ENCODE measurements around the gene SLC25A29.

Gene SLC25A29

GRCh38 chr14:100336618-100337530, 30.6 kb upstream of the SLC25A29 start:
- no peak overlapping the region for H3K9ac ChIP-seq (ENCODE audit: insufficient read length, low read depth)
- TF ChIP-seq YY1 (IDR thresholded peaks at IDR 0.05; ENCODE audit: insufficient read depth, insufficient read length) (no peak), SUZ12 (IDR thresholded peaks at IDR 0.05; ENCODE audit: extremely low read depth, insufficient read depth, insufficient read length) (no peak)
- no peaks in the 10 kb centered on the region for H3K9me3 ChIP-seq (ENCODE audit: insufficient read depth, low read length)
- no peak for DNase-seq (ENCODE audit: low read depth, low spot score)
- no peak overlapping the region for H3K4me3 ChIP-seq (ENCODE audit: insufficient read length, low read depth)
- peaks cover 3% of the 10 kb centered on the region for H3K4me1 ChIP-seq (ENCODE audit: insufficient read depth, insufficient read length)
- no peaks in the 10 kb centered on the region for H3K27me3 ChIP-seq (ENCODE audit: insufficient read depth, insufficient read length)
- peaks cover 55% of the 10 kb centered on the region for H3K36me3 ChIP-seq (ENCODE audit: insufficient read depth, insufficient read length, low read length)

- Histone ChIP-seq H3K27me3 (ENCODE audit: insufficient read depth, insufficient read length) (no peaks in the 10 kb centered on the region), H3K9me3 (ENCODE audit: insufficient read depth, low read length) (no peaks in the 10 kb centered on the region), H3K9ac (ENCODE audit: insufficient read length, low read depth) (no peak overlapping the region), H3K4me1 (ENCODE audit: insufficient read depth, insufficient read length) (peaks cover 3% of the 10 kb centered on the region), H3K36me3 (ENCODE audit: insufficient read depth, insufficient read length, low read length) (peaks cover 42% of the 10 kb centered on the region), H3K4me3 (ENCODE audit: insufficient read length, low read depth) (no peak overlapping the region)
- DNase-seq (ENCODE audit: low read depth, low spot score), result no peak
- TF ChIP-seq YY1 (IDR thresholded peaks at IDR 0.05; ENCODE audit: insufficient read depth, insufficient read length) (no peak), ZNF274 (IDR thresholded peaks at IDR 0.05; ENCODE audit: low read depth, low read length) (no peak), SUZ12 (IDR thresholded peaks at IDR 0.05; ENCODE audit: extremely low read depth, insufficient read depth, insufficient read length) (no peak)
Observed at GRCh38 chr14:100334904-100335303, 28.7 kb upstream of the SLC25A29 start.

GRCh38 chr14:100333827-100334226, 27.6 kb upstream of the SLC25A29 start:
- DNase-seq (ENCODE audit: low read depth, low spot score), result no peak
- Histone ChIP-seq H3K36me3 (ENCODE audit: insufficient read depth, insufficient read length, low read length) (peaks cover 35% of the 10 kb centered on the region), H3K9me3 (ENCODE audit: insufficient read depth, low read length) (no peaks in the 10 kb centered on the region), H3K27me3 (ENCODE audit: insufficient read depth, insufficient read length) (no peaks in the 10 kb centered on the region), H3K4me1 (ENCODE audit: insufficient read depth, insufficient read length) (peaks cover 3% of the 10 kb centered on the region), H3K4me3 (ENCODE audit: insufficient read length, low read depth) (no peak overlapping the region), H3K9ac (ENCODE audit: insufficient read length, low read depth) (no peak overlapping the region)
- TF ChIP-seq YY1 (IDR thresholded peaks at IDR 0.05; ENCODE audit: insufficient read depth, insufficient read length) (no peak), SUZ12 (IDR thresholded peaks at IDR 0.05; ENCODE audit: extremely low read depth, insufficient read depth, insufficient read length) (no peak), ZNF274 (IDR thresholded peaks at IDR 0.05; ENCODE audit: low read depth, low read length) (no peak)

GRCh38 chr14:100333311-100333710, 27.1 kb upstream of the SLC25A29 start:
- Histone ChIP-seq H3K4me1 (ENCODE audit: insufficient read depth, insufficient read length) (peaks cover 3% of the 10 kb centered on the region), H3K4me3 (ENCODE audit: insufficient read length, low read depth) (no peak overlapping the region), H3K9me3 (ENCODE audit: insufficient read depth, low read length) (no peaks in the 10 kb centered on the region), H3K36me3 (ENCODE audit: insufficient read depth, insufficient read length, low read length) (peaks cover 35% of the 10 kb centered on the region), H3K9ac (ENCODE audit: insufficient read length, low read depth) (no peak overlapping the region), H3K27me3 (ENCODE audit: insufficient read depth, insufficient read length) (no peaks in the 10 kb centered on the region)
- no peak for DNase-seq (ENCODE audit: low read depth, low spot score)
- no peak for TF ChIP-seq ZNF274 (IDR thresholded peaks at IDR 0.05; ENCODE audit: low read depth, low read length)

- TF ChIP-seq SUZ12 (IDR thresholded peaks at IDR 0.05; ENCODE audit: extremely low read depth, insufficient read depth, insufficient read length) (no peak), YY1 (IDR thresholded peaks at IDR 0.05; ENCODE audit: insufficient read depth, insufficient read length) (no peak), ZNF274 (IDR thresholded peaks at IDR 0.05; ENCODE audit: low read depth, low read length) (no peak)
- no peak for DNase-seq (ENCODE audit: low read depth, low spot score)
- Histone ChIP-seq H3K9ac (ENCODE audit: insufficient read length, low read depth) (no peak overlapping the region), H3K4me1 (ENCODE audit: insufficient read depth, insufficient read length) (peaks cover 3% of the 10 kb centered on the region), H3K9me3 (ENCODE audit: insufficient read depth, low read length) (no peaks in the 10 kb centered on the region), H3K27me3 (ENCODE audit: insufficient read depth, insufficient read length) (no peaks in the 10 kb centered on the region), H3K36me3 (ENCODE audit: insufficient read depth, insufficient read length, low read length) (peaks cover 35% of the 10 kb centered on the region), H3K4me3 (ENCODE audit: insufficient read length, low read depth) (no peak overlapping the region)
Observed at GRCh38 chr14:100332797-100333196, 26.6 kb upstream of the SLC25A29 start.

GRCh38 chr14:100332071-100332639, 25.9 kb upstream of the SLC25A29 start:
- DNase-seq (ENCODE audit: low read depth, low spot score), result no peak
- H3K27me3 ChIP-seq (ENCODE audit: insufficient read depth, insufficient read length), result no peaks in the 10 kb centered on the region
- TF ChIP-seq ZNF274 (IDR thresholded peaks at IDR 0.05; ENCODE audit: low read depth, low read length) (no peak), YY1 (IDR thresholded peaks at IDR 0.05; ENCODE audit: insufficient read depth, insufficient read length) (no peak), SUZ12 (IDR thresholded peaks at IDR 0.05; ENCODE audit: extremely low read depth, insufficient read depth, insufficient read length) (no peak)
- no peaks in the 10 kb centered on the region for H3K9me3 ChIP-seq (ENCODE audit: insufficient read depth, low read length)
- H3K4me3 ChIP-seq (ENCODE audit: insufficient read length, low read depth), result no peak overlapping the region
- H3K9ac ChIP-seq (ENCODE audit: insufficient read length, low read depth), result no peak overlapping the region
- peaks cover 3% of the 10 kb centered on the region for H3K4me1 ChIP-seq (ENCODE audit: insufficient read depth, insufficient read length)
- peaks cover 30% of the 10 kb centered on the region for H3K36me3 ChIP-seq (ENCODE audit: insufficient read depth, insufficient read length, low read length)

GRCh38 chr14:100330388-100330931, 24.2 kb upstream of the SLC25A29 start:
- no peaks in the 10 kb centered on the region for H3K27me3 ChIP-seq (ENCODE audit: insufficient read depth, insufficient read length)
- H3K4me1 ChIP-seq (ENCODE audit: insufficient read depth, insufficient read length), result peaks cover 3% of the 10 kb centered on the region
- no peaks in the 10 kb centered on the region for H3K9me3 ChIP-seq (ENCODE audit: insufficient read depth, low read length)
- TF ChIP-seq ZNF274 (IDR thresholded peaks at IDR 0.05; ENCODE audit: low read depth, low read length) (no peak), YY1 (IDR thresholded peaks at IDR 0.05; ENCODE audit: insufficient read depth, insufficient read length) (no peak), SUZ12 (IDR thresholded peaks at IDR 0.05; ENCODE audit: extremely low read depth, insufficient read depth, insufficient read length) (no peak)
- peak overlapping the region; percentile 32 for H3K9ac ChIP-seq (ENCODE audit: insufficient read length, low read depth)
- H3K4me3 ChIP-seq (ENCODE audit: insufficient read length, low read depth), result no peak overlapping the region
- no peak for DNase-seq (ENCODE audit: low read depth, low spot score)
- H3K36me3 ChIP-seq (ENCODE audit: insufficient read depth, insufficient read length, low read length), result peaks cover 20% of the 10 kb centered on the region
